ENCODE measurements around the gene PANK4.

The PANK4 gene

GRCh38 chr1:2474104-2474844 lies 52.1 kb downstream of the PANK4 start:
- H3K27me3 ChIP-seq (ENCODE audit: low read length) = no peaks in the 10 kb centered on the region
- H3K27ac ChIP-seq (ENCODE audit: low read depth, low read length) = no peak overlapping the region
- H3K79me2 ChIP-seq (ENCODE audit: insufficient read depth, low read length) = no peaks in the 10 kb centered on the region
- no peak overlapping the region for H3K9ac ChIP-seq (ENCODE audit: low read length)
- no peaks in the 10 kb centered on the region for H3F3A ChIP-seq (ENCODE audit: insufficient read depth)
- H4K20me1 ChIP-seq (ENCODE audit: low read depth, low read length) = no peaks in the 10 kb centered on the region
- no peak overlapping the region for H2AFZ ChIP-seq (ENCODE audit: low read depth, low read length, severe bottlenecking)
- H3K9me2 ChIP-seq (replicated peaks; ENCODE audit: insufficient read depth, low read length) = no peaks in the 10 kb centered on the region
- H3K4me3 ChIP-seq (ENCODE audit: insufficient read depth, low read length, poor library complexity, severe bottlenecking) = no peak overlapping the region
- H3K36me3 ChIP-seq (ENCODE audit: low read length) = no peaks in the 10 kb centered on the region
- no peaks in the 10 kb centered on the region for H3K9me3 ChIP-seq (ENCODE audit: insufficient read depth, low read length)
- H3K4me2 ChIP-seq (ENCODE audit: low read depth, low read length, poor library complexity, severe bottlenecking) = no peak overlapping the region
- TF ChIP-seq EZH2phosphoT487 (conservative IDR thresholded peaks at IDR 0.05; ENCODE audit: low read length) (no peak), CTCF (IDR thresholded peaks at IDR 0.05; ENCODE audit: insufficient read depth, low read length, poor library complexity, severe bottlenecking) (no peak)

DNA sequence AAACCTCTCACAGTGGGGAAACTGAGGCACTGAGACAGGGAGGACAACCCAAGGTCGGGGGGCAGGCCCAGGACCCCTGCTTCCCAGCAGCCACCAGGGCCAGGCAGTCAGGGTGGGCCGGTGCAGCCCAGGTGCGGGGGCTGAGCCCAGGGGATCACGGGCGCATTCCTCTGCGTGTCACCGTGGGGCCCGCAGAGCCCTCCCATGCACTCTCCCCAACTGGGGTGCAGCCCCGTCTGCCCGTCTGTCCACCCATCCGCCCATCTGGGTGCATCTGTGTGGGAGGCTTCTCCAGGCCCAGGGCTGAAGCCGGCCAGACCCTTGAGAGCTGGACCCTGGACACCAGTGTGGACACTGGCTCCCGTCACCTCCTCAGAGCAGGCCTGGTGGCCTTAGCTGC lies 53.2 kb downstream of the PANK4 start:
- Histone ChIP-seq H3F3A (ENCODE audit: insufficient read depth) (no peaks in the 10 kb centered on the region), H3K36me3 (ENCODE audit: low read length) (no peaks in the 10 kb centered on the region), H3K9me3 (ENCODE audit: insufficient read depth, low read length) (no peaks in the 10 kb centered on the region), H3K9ac (ENCODE audit: low read length) (no peak overlapping the region), H3K4me2 (ENCODE audit: low read depth, low read length, poor library complexity, severe bottlenecking) (no peak overlapping the region), H4K20me1 (ENCODE audit: low read depth, low read length) (no peaks in the 10 kb centered on the region), H3K9me2 (replicated peaks; ENCODE audit: insufficient read depth, low read length) (no peaks in the 10 kb centered on the region), H2AFZ (ENCODE audit: low read depth, low read length, severe bottlenecking) (no peak overlapping the region), H3K4me3 (ENCODE audit: insufficient read depth, low read length, poor library complexity, severe bottlenecking) (no peak overlapping the region), H3K79me2 (ENCODE audit: insufficient read depth, low read length) (no peaks in the 10 kb centered on the region), H3K27ac (ENCODE audit: low read depth, low read length) (no peak overlapping the region), H3K27me3 (ENCODE audit: low read length) (no peaks in the 10 kb centered on the region)
- TF ChIP-seq EZH2phosphoT487 (conservative IDR thresholded peaks at IDR 0.05; ENCODE audit: low read length) (no peak), CTCF (IDR thresholded peaks at IDR 0.05; ENCODE audit: insufficient read depth, low read length, poor library complexity, severe bottlenecking) (no peak)

DNA sequence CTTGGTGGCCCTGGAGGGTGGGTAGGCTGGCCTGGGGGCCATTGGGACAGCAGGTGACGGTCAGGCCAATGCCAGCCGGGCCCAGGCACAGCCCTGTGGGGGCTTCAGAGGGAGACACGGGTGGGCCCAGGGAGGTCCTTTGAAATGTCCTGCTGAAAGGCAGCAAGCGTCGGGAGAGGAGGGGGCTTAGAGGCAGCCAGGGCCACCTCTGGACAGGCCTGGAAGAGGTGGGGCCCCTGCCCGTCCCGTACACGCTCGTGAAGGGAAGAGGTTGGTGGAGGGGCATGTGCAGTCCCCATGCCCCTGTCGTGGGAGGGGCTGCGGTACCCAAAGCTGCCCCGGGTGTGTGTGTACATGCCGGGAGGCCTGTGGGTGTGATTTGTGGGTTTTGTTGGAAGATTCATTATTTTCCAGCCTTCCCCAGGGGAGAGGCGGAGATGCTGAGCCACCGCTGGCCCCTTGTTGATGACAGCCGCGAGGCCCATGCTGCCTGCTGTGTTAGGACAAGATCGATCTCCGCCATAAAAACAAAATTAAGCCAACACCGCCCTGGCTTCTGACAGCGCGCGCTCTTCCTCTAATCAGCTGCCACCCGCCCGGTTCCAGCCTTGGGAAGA lies 53.7 kb downstream of the PANK4 start:
- Histone ChIP-seq H3F3A (ENCODE audit: insufficient read depth) (no peaks in the 10 kb centered on the region), H3K9ac (ENCODE audit: low read length) (no peak overlapping the region), H3K4me3 (ENCODE audit: insufficient read depth, low read length, poor library complexity, severe bottlenecking) (no peak overlapping the region), H3K79me2 (ENCODE audit: insufficient read depth, low read length) (no peaks in the 10 kb centered on the region), H3K36me3 (ENCODE audit: low read length) (no peaks in the 10 kb centered on the region), H3K4me2 (ENCODE audit: low read depth, low read length, poor library complexity, severe bottlenecking) (no peak overlapping the region), H3K27ac (ENCODE audit: low read depth, low read length) (no peak overlapping the region), H2AFZ (ENCODE audit: low read depth, low read length, severe bottlenecking) (no peak overlapping the region), H3K27me3 (ENCODE audit: low read length) (no peaks in the 10 kb centered on the region), H3K9me2 (replicated peaks; ENCODE audit: insufficient read depth, low read length) (no peaks in the 10 kb centered on the region), H3K9me3 (ENCODE audit: insufficient read depth, low read length) (no peaks in the 10 kb centered on the region), H4K20me1 (ENCODE audit: low read depth, low read length) (no peaks in the 10 kb centered on the region)
- TF ChIP-seq EZH2phosphoT487 (conservative IDR thresholded peaks at IDR 0.05; ENCODE audit: low read length) (no peak), CTCF (IDR thresholded peaks at IDR 0.05; ENCODE audit: insufficient read depth, low read length, poor library complexity, severe bottlenecking) (no peak)
